ENCODE measurements around the gene MCUB. TPM values are rescaled to one million over a fixed set of nuclear protein-coding genes. Genes with fewer than 3 reads are reported as not detected.

The MCUB gene
- total and polyA plus RNA-seq, 2 experiments from 2014 or later: 6.2 to 9.9 TPM

GRCh38 chr4:109532182-109532581 lies 27.9 kb upstream of the MCUB start:
- Histone ChIP-seq H3K36me3 (replicated peaks; ENCODE audit: insufficient read depth, low read depth) (no peaks in the 10 kb centered on the region), H3K79me2 (no peaks in the 10 kb centered on the region), H3K9me3 (ENCODE audit: low read depth) (no peaks in the 10 kb centered on the region), H3K27ac (no peak overlapping the region), H3K9me2 (replicated peaks; ENCODE audit: insufficient read depth) (no peaks in the 10 kb centered on the region), H3K4me2 (no peak overlapping the region), H3K4me1 (ENCODE audit: insufficient read depth) (no peaks in the 10 kb centered on the region), H2AFZ (no peak overlapping the region), H3K27me3 (no peaks in the 10 kb centered on the region), H3K4me3 (no peak overlapping the region), H4K20me1 (ENCODE audit: insufficient read depth, poor library complexity, severe bottlenecking) (no peaks in the 10 kb centered on the region)
- no peak for TF ChIP-seq EZH2phosphoT487 (IDR thresholded peaks at IDR 0.05; ENCODE audit: low read depth, severe bottlenecking, unreplicated experiment)
- TF ChIP-seq CTCF (IDR thresholded peaks at IDR 0.05; ENCODE audit: poor library complexity): no peak
- TF ChIP-seq EZH2 (IDR thresholded peaks at IDR 0.05; ENCODE audit: borderline replicate concordance): no peak
- no peak for DNase-seq (ENCODE audit: low spot score)

GRCh38 chr4:109545401-109545800 lies 14.6 kb upstream of the MCUB start:
- Histone ChIP-seq H3K4me2 (no peak overlapping the region), H3K27ac (no peak overlapping the region), H3K4me3 (no peak overlapping the region), H2AFZ (no peak overlapping the region), H3K27me3 (no peaks in the 10 kb centered on the region), H4K20me1 (ENCODE audit: insufficient read depth, poor library complexity, severe bottlenecking) (no peaks in the 10 kb centered on the region), H3K36me3 (replicated peaks; ENCODE audit: insufficient read depth, low read depth) (no peaks in the 10 kb centered on the region), H3K9me2 (replicated peaks; ENCODE audit: insufficient read depth) (no peaks in the 10 kb centered on the region), H3K4me1 (ENCODE audit: insufficient read depth) (no peaks in the 10 kb centered on the region), H3K9me3 (ENCODE audit: low read depth) (no peaks in the 10 kb centered on the region), H3K79me2 (no peaks in the 10 kb centered on the region)
- 97% methylated on average over 1 of the region's 1 CpG for WGBS (ENCODE audit: low lambda C conversion rate, missing lambda C conversion rate)
- TF ChIP-seq EZH2 (IDR thresholded peaks at IDR 0.05; ENCODE audit: borderline replicate concordance): no peak
- no peak for DNase-seq (ENCODE audit: low spot score)

- Histone ChIP-seq H3K9me3 (ENCODE audit: low read depth) (no peaks in the 10 kb centered on the region), H3K4me3 (no peak overlapping the region), H4K20me1 (ENCODE audit: insufficient read depth, poor library complexity, severe bottlenecking) (no peaks in the 10 kb centered on the region), H3K36me3 (replicated peaks; ENCODE audit: insufficient read depth, low read depth) (no peaks in the 10 kb centered on the region), H3K9me2 (replicated peaks; ENCODE audit: insufficient read depth) (no peaks in the 10 kb centered on the region), H2AFZ (no peak overlapping the region), H3K4me2 (no peak overlapping the region), H3K79me2 (no peaks in the 10 kb centered on the region), H3K4me1 (ENCODE audit: insufficient read depth) (no peaks in the 10 kb centered on the region), H3K27ac (no peak overlapping the region), H3K27me3 (no peaks in the 10 kb centered on the region)
- 84% methylated on average over 5 of the region's 5 CpGs for WGBS (ENCODE audit: low lambda C conversion rate, missing lambda C conversion rate)
- TF ChIP-seq CTCF (IDR thresholded peaks at IDR 0.05; ENCODE audit: poor library complexity): no peak
- no peak for TF ChIP-seq EZH2 (IDR thresholded peaks at IDR 0.05; ENCODE audit: borderline replicate concordance)
- no peak for DNase-seq (ENCODE audit: low spot score)
These were observed 12.7 kb upstream of the MCUB start for GRCh38 chr4:109547394-109547793.

- H3K27me3 ChIP-seq: no peaks in the 10 kb centered on the region
- TF ChIP-seq EZH2 (IDR thresholded peaks at IDR 0.05; ENCODE audit: borderline replicate concordance) (no peak), CTCF (IDR thresholded peaks at IDR 0.05; ENCODE audit: poor library complexity) (no peak), EZH2phosphoT487 (IDR thresholded peaks at IDR 0.05; ENCODE audit: low read depth, severe bottlenecking, unreplicated experiment) (no peak)
- no peaks in the 10 kb centered on the region for H3K9me2 ChIP-seq (replicated peaks; ENCODE audit: insufficient read depth)
- peak overlapping the region; percentile 47 for H3K27ac ChIP-seq
- no peak overlapping the region for H3K4me2 ChIP-seq
- no peaks in the 10 kb centered on the region for H3K4me1 ChIP-seq (ENCODE audit: insufficient read depth)
- no peak overlapping the region for H3K4me3 ChIP-seq
- no peaks in the 10 kb centered on the region for H3K36me3 ChIP-seq (replicated peaks; ENCODE audit: insufficient read depth, low read depth)
- no peaks in the 10 kb centered on the region for H3K9me3 ChIP-seq (ENCODE audit: low read depth)
- 75% methylated on average over 2 of the region's 2 CpGs for WGBS (ENCODE audit: low lambda C conversion rate, missing lambda C conversion rate)
- no peaks in the 10 kb centered on the region for H4K20me1 ChIP-seq (ENCODE audit: insufficient read depth, poor library complexity, severe bottlenecking)
- no peaks in the 10 kb centered on the region for H3K79me2 ChIP-seq
- no peak overlapping the region for H2AFZ ChIP-seq
- DNase-seq (ENCODE audit: low spot score): peak; percentile 35
These were observed 11.4 kb upstream of the MCUB start for GRCh38 chr4:109548655-109549054.
